IMR-90 (cell line): ENCODE measurements around the gene TMEM131L. TPM values are rescaled to one million over a fixed set of nuclear protein-coding genes. Genes with fewer than 3 reads are reported as not detected.

Experiments
- ATAC-seq: fragments of 200-7000 bp; cut with Tn5 transposase; 2 replicates; pipeline ENCODE4 v1.9.1; 2020; ENCODE audit warnings: low read depth, mild to moderate bottlenecking, moderate library complexity
- BruUV-seq: library from RNA; stranded (reverse); fragments of 400-500 nt; replicated peaks from 2 replicates; lab custom pipeline; 2021; lab: Mats Ljungman, UMichigan
- CTCF ChIA-PET: fragments of 300-600 bp; formaldehyde crosslinking; extraction: SDS; loops from one replicate; lab custom pipeline; 2021; ENCODE audit warnings: antibody characterized with exemption; lab: Yijun Ruan, JAX
- POLR2A ChIA-PET: fragments of 300-600 bp; sonication (Branson Sonifier 250); formaldehyde crosslinking; loops from one replicate; lab custom pipeline; 2022; ENCODE audit warnings: antibody characterized with exemption; ENCODE audit not compliant: unreplicated experiment; lab: Charles Lee
- DNase-seq: peaks from one replicate; pipeline ENCODE4 v3.0.0; 2013
- H2AFZ ChIP-seq: replicated peaks from 2 replicates; pipeline ENCODE3; 2013; ENCODE audit warnings: low read length, mild to moderate bottlenecking; ENCODE audit not compliant: poor library complexity
- H2AK5ac ChIP-seq: 2 replicates; pipeline ENCODE4 v1.6.1; 2013; ENCODE audit warnings: low read depth, low read length, inconsistent platforms
- H2AK9ac ChIP-seq: replicated peaks from 2 replicates; pipeline ENCODE3; 2013; ENCODE audit warnings: mild to moderate bottlenecking, low read depth, low read length, moderate library complexity; ENCODE audit not compliant: poor library complexity
- H2BK120ac ChIP-seq: 2 replicates; pipeline ENCODE4 v1.6.1; 2013; ENCODE audit warnings: low read depth, low read length, inconsistent platforms
- H2BK15ac ChIP-seq: 3 replicates; pipeline ENCODE4 v1.6.1; 2013; ENCODE audit warnings: low read depth, low read length, inconsistent platforms
- H2BK20ac ChIP-seq: 2 replicates; pipeline ENCODE4 v1.6.1; 2013; ENCODE audit warnings: low read depth, mild to moderate bottlenecking, inconsistent platforms, low read length, moderate library complexity
- H2BK5ac ChIP-seq: 2 replicates; pipeline ENCODE4 v1.6.1; 2013; ENCODE audit warnings: mild to moderate bottlenecking, low read depth, low read length, inconsistent platforms; ENCODE audit not compliant: poor library complexity, severe bottlenecking
- H3K14ac ChIP-seq: replicated peaks from 2 replicates; pipeline ENCODE4 v1.6.1; 2013; ENCODE audit warnings: low read depth, low read length, inconsistent platforms
- H3K18ac ChIP-seq: 2 replicates; pipeline ENCODE4 v1.6.1; 2013; ENCODE audit warnings: low read depth, low read length, control low read depth
- H3K23ac ChIP-seq: 2 replicates; pipeline ENCODE4 v1.6.1; 2013; ENCODE audit warnings: low read depth, low read length, inconsistent platforms
- H3K27ac ChIP-seq: 2 replicates; pipeline ENCODE4 v1.5.1; 2013; ENCODE audit warnings: mild to moderate bottlenecking, control low read depth, low read length; ENCODE audit not compliant: insufficient read depth
- H3K27me3 ChIP-seq: 2 replicates; pipeline ENCODE4 v1.6.1; 2013; ENCODE audit warnings: low read length; ENCODE audit not compliant: control insufficient read depth, insufficient read depth
- H3K36me3 ChIP-seq: 2 replicates; pipeline ENCODE4 v1.6.1; 2013; ENCODE audit warnings: low read length, mixed read lengths; ENCODE audit not compliant: control insufficient read depth, insufficient read depth
- H3K4ac ChIP-seq: 2 replicates; pipeline ENCODE4 v1.6.1; 2013; ENCODE audit warnings: low read depth, low read length, inconsistent platforms
- H3K4me1 ChIP-seq: 2 replicates; pipeline ENCODE4 v1.6.1; 2013; ENCODE audit warnings: low read length, mixed read lengths; ENCODE audit not compliant: control insufficient read depth, insufficient read depth
- H3K4me2 ChIP-seq: 2 replicates; pipeline ENCODE4 v1.6.1; 2013; ENCODE audit warnings: low read depth, mild to moderate bottlenecking, control low read depth, low read length, moderate library complexity
- H3K4me3 ChIP-seq: 2 replicates; pipeline ENCODE4 v1.5.1; 2013; ENCODE audit warnings: low read depth, mild to moderate bottlenecking, control low read depth, low read length, moderate library complexity; ENCODE audit not compliant: insufficient read depth
- H3K56ac ChIP-seq: 2 replicates; pipeline ENCODE4 v1.6.1; 2013; ENCODE audit warnings: low read length, inconsistent platforms; ENCODE audit not compliant: insufficient read depth; ENCODE audit errors: extremely low read depth
- H3K79me1 ChIP-seq, 2 experiments: 2 replicates each; pipeline ENCODE4 v1.6.1; 2013; ENCODE audit warnings: low read length in 2 of 2, inconsistent platforms in 1 of 2, low read depth in 1 of 2
- H3K9ac ChIP-seq: 2 replicates; pipeline ENCODE4 v1.6.1; 2013; ENCODE audit warnings: low read depth, low read length, control low read depth
- H3K9me1 ChIP-seq: 2 replicates; pipeline ENCODE4 v1.6.1; 2013; ENCODE audit warnings: low read length, inconsistent platforms; ENCODE audit not compliant: insufficient read depth
- H3K9me3 ChIP-seq: 2 replicates; pipeline ENCODE4 v1.6.1; 2013; ENCODE audit warnings: low read length; ENCODE audit not compliant: control insufficient read depth, insufficient read depth
- H4K20me1 ChIP-seq: 2 replicates; pipeline ENCODE4 v1.6.1; 2013; ENCODE audit warnings: low read length, inconsistent platforms; ENCODE audit not compliant: insufficient read depth
- H4K5ac ChIP-seq: 2 replicates; pipeline ENCODE4 v1.6.1; 2013; ENCODE audit warnings: mild to moderate bottlenecking, low read depth, low read length, control low read depth
- H4K8ac ChIP-seq, 2 experiments: 2 replicates each; pipeline ENCODE4 v1.6.1; 2013; ENCODE audit warnings: low read depth in 2 of 2, low read length in 2 of 2, control low read depth in 1 of 2, inconsistent platforms in 1 of 2
- H4K91ac ChIP-seq: 2 replicates; pipeline ENCODE4 v1.6.1; 2013; ENCODE audit warnings: low read depth, low read length, inconsistent platforms; ENCODE audit not compliant: insufficient read depth
- BHLHE40 ChIP-seq: fragments of 150-350 bp; IDR thresholded peaks from 2 replicates; pipeline ENCODE4 v1.6.1; 2016; ENCODE audit warnings: mild to moderate bottlenecking, low read depth, low read length
- CHD1 ChIP-seq: IDR thresholded peaks from 2 replicates; pipeline ENCODE4 v1.6.1; 2012; ENCODE audit warnings: low read depth, low read length, improper control_type of control experiment
- FOS ChIP-seq: fragments of 150-350 bp; IDR thresholded peaks from 2 replicates; pipeline ENCODE4 v1.6.1; 2016; ENCODE audit warnings: low read depth, low read length
- MAFK ChIP-seq: IDR thresholded peaks from 2 replicates; pipeline ENCODE4 v1.6.1; 2012; ENCODE audit warnings: low read depth, low read length, improper control_type of control experiment
- MAZ ChIP-seq: IDR thresholded peaks from 2 replicates; pipeline ENCODE4 v1.6.1; 2012; ENCODE audit warnings: low read depth, mild to moderate bottlenecking, low read length, improper control_type of control experiment, moderate library complexity, borderline replicate concordance
- MXI1 ChIP-seq: IDR thresholded peaks from 2 replicates; pipeline ENCODE4 v1.6.1; 2012; ENCODE audit warnings: low read depth, mild to moderate bottlenecking, low read length, moderate library complexity, borderline replicate concordance
- NFE2L2 ChIP-seq: fragments of 150-350 bp; IDR thresholded peaks from 2 replicates; pipeline ENCODE4 v1.6.1; 2016; ENCODE audit warnings: low read depth, mild to moderate bottlenecking, low read length
- POLR2A ChIP-seq: IDR thresholded peaks from 2 replicates; pipeline ENCODE4 v1.6.1; 2012; ENCODE audit warnings: mild to moderate bottlenecking, low read depth, low read length
- RAD21 ChIP-seq: IDR thresholded peaks from 2 replicates; pipeline ENCODE4 v1.6.1; 2012; ENCODE audit warnings: low read length, improper control_type of control experiment
- RCOR1 ChIP-seq: IDR thresholded peaks from 2 replicates; pipeline ENCODE4 v1.6.1; 2012; ENCODE audit warnings: mild to moderate bottlenecking, low read length, improper control_type of control experiment; ENCODE audit not compliant: insufficient replicate concordance
- RFX5 ChIP-seq: IDR thresholded peaks from 2 replicates; pipeline ENCODE4 v1.8.0; 2012; ENCODE audit warnings: low read depth, mild to moderate bottlenecking, low read length, moderate library complexity
- SMC3 ChIP-seq: fragments of 150-350 bp; IDR thresholded peaks from 2 replicates; pipeline ENCODE4 v1.6.1; 2016; ENCODE audit warnings: low read depth, mild to moderate bottlenecking, antibody characterized with exemption, low read length, moderate library complexity
- WGBS, 2 experiments: methylation state at CpG; one replicate each; pipeline versions ENCODE4 v1.1.5 to v1.1.7; 2013; ENCODE audit warnings: missing lambda C conversion rate in 2 of 2; ENCODE audit not compliant: insufficient read length in 1 of 2; ENCODE audit errors: extremely low coverage in 2 of 2; 5-methylcytosine and 5-hydroxymethylcytosine counted together
- dilution Hi-C: fragments of 300-500 bp; cut with HindIII; formaldehyde crosslinking; loops from one replicate; pipeline ENCODE4 v1.14.3; 2018; ENCODE audit warnings: low sequenced_read_pairs; ENCODE audit not compliant: unreplicated experiment
- in situ Hi-C: fragments of 300-500 bp; cut with MboI; formaldehyde crosslinking; loops from 3 replicates; pipeline ENCODE4 v1.14.3; 2019; ENCODE audit warnings: low sequenced_read_pairs, inconsistent platforms, mixed read lengths
- intact Hi-C: fragments of 100-400 bp; cut with micrococcal nuclease; formaldehyde crosslinking; loops from 2 replicates; pipeline ENCODE4 v1.10.0; 2022
- polyA plus RNA-seq, 3 experiments: library from polyadenylated mRNA; depleted of rRNA; stranded (reverse); fragments of >200 nt; gene quantifications; 2 replicates each; pipeline ENCODE4 v1.2.3, GENCODE V29; 2012; ENCODE audit warnings: low replicate concordance in 1 of 3
- total RNA-seq: library from RNA; depleted of rRNA; stranded (reverse); fragments of >200 nt; gene quantifications from 2 replicates; pipeline ENCODE4 v1.2.3, GENCODE V29; 2012
- TF ChIP-seq, protein P1 (sequence below): fragments of 150-350 bp; IDR thresholded peaks from 2 replicates; pipeline ENCODE4 v1.6.1; 2017; ENCODE audit warnings: mild to moderate bottlenecking, antibody characterized with exemption, low read length, low read depth
- TF ChIP-seq, protein P2 (sequence below): fragments of 150-350 bp; IDR thresholded peaks from 2 replicates; pipeline ENCODE4 v1.6.1; 2016; ENCODE audit warnings: low read depth, mild to moderate bottlenecking, low read length, moderate library complexity, borderline replicate concordance
- TF ChIP-seq, protein P3 (sequence below): conservative IDR thresholded peaks from 2 replicates; pipeline ENCODE4 v1.5.1; 2012; ENCODE audit warnings: mild to moderate bottlenecking, low read depth, low read length, improper control_type of control experiment

Gene TMEM131L
- total and polyA plus RNA-seq, 2 of the 4 experiments (the other 2 are of a cell fraction): 8.4 to 23.8 TPM

DNA sequence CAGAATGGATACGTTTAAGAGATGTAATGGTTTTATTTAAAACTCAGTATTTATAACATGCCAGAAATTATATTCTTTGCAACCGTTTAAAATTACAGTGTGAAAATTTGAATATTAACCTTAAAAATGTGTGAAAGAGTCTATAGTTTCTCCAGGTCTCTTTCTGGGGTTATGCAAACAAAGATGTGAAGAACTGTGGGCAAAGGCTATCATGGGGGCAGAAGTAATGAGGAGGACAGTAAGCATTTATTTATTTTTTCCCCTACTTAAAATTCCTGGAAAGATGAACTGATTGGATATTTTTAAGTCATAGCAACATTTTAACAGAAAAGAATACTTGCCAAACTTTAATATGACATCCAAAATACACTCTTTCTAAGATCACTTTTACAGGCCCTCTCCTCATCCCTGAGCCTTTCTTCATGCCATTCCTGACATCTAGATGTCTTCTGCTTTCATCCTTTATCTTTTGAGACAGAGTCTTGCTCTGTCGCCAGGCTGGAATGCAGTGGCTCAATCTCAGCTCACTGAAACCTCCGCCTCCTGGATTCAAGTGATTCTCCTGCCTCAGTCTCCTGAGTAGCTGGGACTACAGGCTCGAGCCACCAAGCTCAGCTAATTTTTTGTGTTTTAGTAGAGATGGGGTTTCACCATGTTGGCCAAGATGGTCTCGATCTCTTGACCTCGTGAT is 46.1 kb downstream of the TMEM131L start:
- WGBS, 2 experiments: no CpG with 5 or more reads among the region's 7 CpGs
- Histone ChIP-seq H3K9ac (no peak overlapping the region), H4K20me1 (no peaks in the 10 kb centered on the region; the same call in 1 of the 2 replicates), H3K23ac (peak overlapping the region; percentile 68; the same call in 1 of the 2 replicates), H4K8ac (peak overlapping the region in 1 of 2 experiments; percentile 40; a peak in 1 of 4 replicates), H2BK15ac (no peak overlapping the region), H2BK20ac (no peak overlapping the region), H3K4ac (no peak overlapping the region), H3K4me3 (no peak overlapping the region), H4K91ac (0 out of 2 replicates have a peak overlapping the region, but pooled peaks have one; percentile 66), H2BK5ac (no peak overlapping the region), H3K27me3 (no peaks in the 10 kb centered on the region), H3K9me1 (peaks cover 4% of the 10 kb centered on the region; the same call in 1 of the 2 replicates), H3K56ac (no peak overlapping the region), H3K27ac (no peak overlapping the region), H2AK9ac (no peak overlapping the region), H3K4me2 (no peak overlapping the region), H2AFZ (no peak overlapping the region), H4K5ac (no peak overlapping the region), H3K36me3 (no peaks in the 10 kb centered on the region), H2BK120ac (no peak overlapping the region), H3K4me1 (peaks cover 4% of the 10 kb centered on the region; the same call in 1 of the 2 replicates), H3K79me1 (peaks cover 7 to 9% of the 10 kb centered on the region in 2 experiments; a peak in 3 of 4 replicates), H3K9me3 (no peaks in the 10 kb centered on the region), H3K14ac (peak overlapping the region; percentile 76; the same call in 1 of the 2 replicates), H3K18ac (no peak overlapping the region), H2AK5ac (no peak overlapping the region; the same call in 1 of the 2 replicates)
- in situ Hi-C loops: no loop called here
- dilution Hi-C loops: no loop called here
- ChIA-PET POLR2A (no interaction called here), CTCF (no interaction called here)
- ATAC-seq (peak; percentile 36), DNase-seq (no peak)
- no TSS peak for BruUV-seq
- intact Hi-C loops: no loop called here
- TF ChIP-seq BHLHE40: no peak
- TF ChIP-seq NFE2L2: no peak
- TF ChIP-seq, protein P1, sequence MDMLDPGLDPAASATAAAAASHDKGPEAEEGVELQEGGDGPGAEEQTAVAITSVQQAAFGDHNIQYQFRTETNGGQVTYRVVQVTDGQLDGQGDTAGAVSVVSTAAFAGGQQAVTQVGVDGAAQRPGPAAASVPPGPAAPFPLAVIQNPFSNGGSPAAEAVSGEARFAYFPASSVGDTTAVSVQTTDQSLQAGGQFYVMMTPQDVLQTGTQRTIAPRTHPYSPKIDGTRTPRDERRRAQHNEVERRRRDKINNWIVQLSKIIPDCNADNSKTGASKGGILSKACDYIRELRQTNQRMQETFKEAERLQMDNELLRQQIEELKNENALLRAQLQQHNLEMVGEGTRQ: no peak
- no peak for TF ChIP-seq RCOR1
- no peak for TF ChIP-seq MXI1
- no peak for TF ChIP-seq CHD1
- TF ChIP-seq MAZ: no peak
- no peak for TF ChIP-seq RAD21
- no peak for TF ChIP-seq SMC3
- TF ChIP-seq POLR2A: no peak
- no peak for TF ChIP-seq RFX5
- TF ChIP-seq FOS: no peak
- no peak for TF ChIP-seq MAFK
- TF ChIP-seq, protein P2, sequence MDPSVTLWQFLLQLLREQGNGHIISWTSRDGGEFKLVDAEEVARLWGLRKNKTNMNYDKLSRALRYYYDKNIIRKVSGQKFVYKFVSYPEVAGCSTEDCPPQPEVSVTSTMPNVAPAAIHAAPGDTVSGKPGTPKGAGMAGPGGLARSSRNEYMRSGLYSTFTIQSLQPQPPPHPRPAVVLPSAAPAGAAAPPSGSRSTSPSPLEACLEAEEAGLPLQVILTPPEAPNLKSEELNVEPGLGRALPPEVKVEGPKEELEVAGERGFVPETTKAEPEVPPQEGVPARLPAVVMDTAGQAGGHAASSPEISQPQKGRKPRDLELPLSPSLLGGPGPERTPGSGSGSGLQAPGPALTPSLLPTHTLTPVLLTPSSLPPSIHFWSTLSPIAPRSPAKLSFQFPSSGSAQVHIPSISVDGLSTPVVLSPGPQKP: no peak
- TF ChIP-seq, protein P3, sequence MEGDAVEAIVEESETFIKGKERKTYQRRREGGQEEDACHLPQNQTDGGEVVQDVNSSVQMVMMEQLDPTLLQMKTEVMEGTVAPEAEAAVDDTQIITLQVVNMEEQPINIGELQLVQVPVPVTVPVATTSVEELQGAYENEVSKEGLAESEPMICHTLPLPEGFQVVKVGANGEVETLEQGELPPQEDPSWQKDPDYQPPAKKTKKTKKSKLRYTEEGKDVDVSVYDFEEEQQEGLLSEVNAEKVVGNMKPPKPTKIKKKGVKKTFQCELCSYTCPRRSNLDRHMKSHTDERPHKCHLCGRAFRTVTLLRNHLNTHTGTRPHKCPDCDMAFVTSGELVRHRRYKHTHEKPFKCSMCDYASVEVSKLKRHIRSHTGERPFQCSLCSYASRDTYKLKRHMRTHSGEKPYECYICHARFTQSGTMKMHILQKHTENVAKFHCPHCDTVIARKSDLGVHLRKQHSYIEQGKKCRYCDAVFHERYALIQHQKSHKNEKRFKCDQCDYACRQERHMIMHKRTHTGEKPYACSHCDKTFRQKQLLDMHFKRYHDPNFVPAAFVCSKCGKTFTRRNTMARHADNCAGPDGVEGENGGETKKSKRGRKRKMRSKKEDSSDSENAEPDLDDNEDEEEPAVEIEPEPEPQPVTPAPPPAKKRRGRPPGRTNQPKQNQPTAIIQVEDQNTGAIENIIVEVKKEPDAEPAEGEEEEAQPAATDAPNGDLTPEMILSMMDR: no peak
